ENCODE data around the gene RALY.

Gene RALY

DNA sequence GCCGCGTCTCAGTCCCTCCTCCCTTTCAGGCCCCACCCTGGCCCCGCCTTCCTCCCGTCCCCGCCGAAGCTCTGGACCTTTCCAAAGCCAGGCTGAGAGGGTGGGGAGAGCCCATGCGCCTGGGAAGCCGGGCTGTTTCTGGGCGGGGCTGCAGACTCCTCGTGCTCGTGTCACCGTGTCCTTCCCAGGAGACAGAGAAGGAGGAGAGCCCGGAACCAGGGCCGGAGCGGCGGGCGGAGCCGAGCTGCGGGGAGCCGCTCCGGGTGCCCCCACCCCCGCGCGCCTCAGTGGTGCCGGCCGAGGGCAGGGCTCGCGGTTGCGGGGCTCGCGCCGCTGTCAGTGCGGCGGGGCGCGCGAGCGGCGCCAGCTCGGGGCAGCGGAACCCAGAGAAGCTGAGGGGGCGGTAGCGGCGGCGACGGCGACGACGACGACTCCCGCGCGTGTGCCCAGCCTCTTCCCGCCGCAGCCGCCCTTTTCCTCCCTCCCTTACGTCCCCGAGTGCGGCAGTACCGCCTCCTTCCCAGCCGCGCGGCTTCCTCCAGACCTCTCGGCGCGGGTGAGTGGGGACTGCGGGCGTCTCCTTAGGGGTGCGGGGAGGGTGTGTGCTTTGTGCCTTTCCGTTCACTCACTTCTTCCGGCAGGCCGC, at the start of gene RALY:
Gene RALY (plus strand): TSS at position 336 of the 646 bp plus-strand sequence. CDS start 78,164 bp downstream, outside the sequence.
- DNase-seq (ENCODE audit: low read depth, low spot score): no peak

DNA sequence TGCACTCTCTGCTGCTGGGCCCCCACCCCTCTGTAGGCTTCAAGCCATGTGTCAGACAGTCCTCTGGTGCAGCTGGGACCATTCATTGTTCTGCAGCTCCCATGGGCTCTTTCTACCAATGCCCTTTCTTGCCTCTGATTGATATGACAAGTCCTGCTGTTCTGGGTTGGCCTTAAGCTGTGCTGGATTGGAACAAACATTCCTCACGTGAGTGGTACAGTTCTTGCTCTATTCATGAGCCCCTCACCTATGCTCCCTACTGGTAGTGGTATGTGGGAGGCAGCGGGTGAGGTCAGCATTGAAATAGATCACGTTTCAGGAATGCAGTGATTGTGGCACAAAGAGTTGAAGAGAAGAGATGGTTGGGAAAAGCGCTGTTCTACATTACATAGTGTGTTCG, 48.8 kb upstream of the RALY start:
- DNase-seq (ENCODE audit: low read depth, low spot score): peak; percentile 16

DNA sequence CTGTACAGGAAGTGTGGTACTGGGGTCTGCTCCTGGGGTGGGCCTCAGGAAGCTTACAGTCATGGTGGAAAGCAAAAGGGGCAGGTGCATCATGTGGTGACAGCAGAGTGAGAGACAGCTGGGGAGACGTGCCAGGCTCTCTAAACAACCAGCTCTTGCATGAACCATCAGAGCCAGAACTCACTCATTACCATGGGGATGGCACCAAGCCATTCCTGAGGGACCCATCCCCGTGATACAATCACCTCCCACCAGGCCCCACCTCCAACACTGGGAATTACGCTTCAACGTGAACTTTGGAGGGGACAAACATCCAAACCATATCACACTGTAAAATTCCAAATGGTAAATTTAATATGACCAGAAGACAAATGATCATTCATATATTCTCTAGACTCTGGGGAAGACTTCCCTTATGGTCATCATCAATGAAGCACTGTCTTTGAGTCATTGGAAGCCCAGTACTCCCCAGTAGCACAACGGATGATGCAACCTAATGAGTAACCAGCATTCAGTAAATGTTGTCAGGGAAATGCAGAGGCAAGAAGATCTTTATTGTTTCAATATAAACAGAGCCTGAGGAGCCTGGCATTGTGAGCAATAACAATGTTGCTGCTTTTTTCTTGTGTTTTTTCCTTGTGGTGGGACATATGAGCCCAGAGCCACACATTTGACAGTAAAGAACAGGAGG, 48.2 kb upstream of the RALY start:
- no peak for DNase-seq (ENCODE audit: low read depth, low spot score)

DNA sequence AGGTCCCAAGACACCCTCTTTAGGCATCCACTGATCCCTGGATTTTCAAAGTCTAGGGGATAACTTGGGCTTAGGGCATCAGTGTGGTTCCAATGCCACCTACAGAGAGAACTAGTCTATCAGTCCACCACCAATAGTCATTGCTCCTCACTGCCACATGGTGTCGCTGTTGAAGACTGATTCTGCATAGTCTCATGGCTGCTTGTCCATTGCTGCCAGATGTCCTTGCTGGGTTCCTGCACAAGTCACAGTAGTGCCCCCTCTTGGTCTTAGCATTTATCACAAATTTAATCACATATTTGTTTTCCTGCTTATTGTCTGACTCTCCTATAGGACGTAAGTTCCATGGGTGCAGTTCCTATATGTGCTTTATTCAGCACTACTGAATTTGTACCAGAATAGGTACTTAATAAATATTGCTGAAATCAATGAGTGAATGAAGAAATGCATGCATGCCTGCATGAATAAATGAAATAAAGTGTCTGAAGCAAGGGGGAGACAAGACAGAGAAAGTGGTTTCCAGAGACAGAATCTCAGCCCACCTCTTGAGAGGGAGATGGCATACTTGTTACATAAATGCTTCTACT, 45.9 kb upstream of the RALY start:
- DNase-seq (ENCODE audit: low read depth, low spot score): peak; percentile 14

DNA sequence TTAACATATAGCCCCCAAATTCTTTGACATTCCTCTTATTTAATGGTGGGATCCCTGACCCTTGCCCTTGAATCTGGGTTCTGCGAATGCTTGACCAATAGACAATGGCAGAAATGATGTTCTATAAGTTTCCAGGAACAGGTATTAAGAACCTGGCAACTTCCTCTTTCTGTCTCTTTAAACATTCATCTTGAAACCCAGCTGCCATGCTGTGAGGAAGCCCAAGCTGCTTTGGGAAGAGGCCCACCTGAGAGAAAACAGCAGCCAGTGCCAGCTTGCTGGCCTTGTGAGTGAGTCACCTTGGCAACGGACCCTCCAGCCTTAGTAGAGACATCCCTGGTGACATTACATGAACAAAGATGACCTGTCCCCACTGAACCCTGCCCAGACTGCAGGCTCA, 45.2 kb upstream of the RALY start:
- no peak for DNase-seq (ENCODE audit: low read depth, low spot score)

DNA sequence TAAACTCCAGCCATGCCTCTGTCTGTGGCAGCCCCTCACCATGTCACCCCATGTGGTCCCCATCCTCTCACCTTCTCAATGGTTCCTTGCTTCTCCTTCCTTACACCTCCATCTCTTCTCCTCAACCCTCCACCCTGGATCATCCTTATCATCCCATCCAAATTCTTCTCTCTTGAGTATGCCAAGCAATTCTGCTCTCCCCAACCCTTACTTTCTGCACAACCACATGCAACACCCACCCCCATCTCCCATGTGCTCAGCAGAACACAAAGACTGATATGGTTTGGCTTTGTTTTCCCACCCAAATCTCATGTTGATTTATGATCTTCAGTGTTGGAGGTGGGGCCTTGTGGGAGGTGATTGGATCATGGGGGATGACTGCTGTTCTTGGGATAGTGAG, 42.5 kb upstream of the RALY start:
- no peak for DNase-seq (ENCODE audit: low read depth, low spot score)

DNA sequence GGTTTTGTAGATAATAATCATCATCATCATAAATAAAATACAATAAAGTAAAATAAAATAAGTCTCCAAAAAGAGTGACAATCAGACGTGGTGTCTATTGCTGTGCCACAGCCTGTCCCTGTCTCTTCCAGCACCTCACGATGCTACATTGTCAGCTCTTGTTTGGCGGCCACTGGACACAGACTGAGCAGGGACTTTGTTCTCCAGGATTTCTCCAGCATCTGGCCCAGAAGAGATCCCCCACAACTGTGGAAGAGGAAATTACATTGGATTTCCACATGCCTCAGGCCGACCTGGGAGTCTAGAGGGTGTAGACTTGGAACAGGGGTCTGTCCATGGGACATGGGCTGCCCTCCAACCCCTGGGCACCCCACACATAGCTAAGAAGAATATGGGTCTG, 39.2 kb upstream of the RALY start:
- no peak for DNase-seq (ENCODE audit: low read depth, low spot score)

DNA sequence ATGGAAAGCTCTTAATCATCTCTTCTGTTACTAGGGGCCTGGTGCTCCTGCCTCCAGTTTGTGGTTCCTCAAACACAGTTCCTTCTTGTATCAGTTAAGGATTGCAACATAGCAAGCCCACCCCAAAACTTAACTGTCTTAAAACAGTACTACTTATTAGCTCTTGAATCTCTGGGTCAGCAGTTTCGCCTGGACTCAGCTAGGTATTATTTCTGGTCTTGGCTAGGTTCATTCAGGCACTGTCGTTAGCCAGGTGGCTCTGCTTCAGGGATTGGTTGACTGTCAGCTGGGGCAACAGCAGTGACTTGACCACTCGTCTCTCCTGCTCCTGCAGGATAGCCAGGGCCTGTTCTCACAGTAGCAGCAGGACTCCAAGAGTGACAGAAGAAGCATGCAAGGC, 30.0 kb upstream of the RALY start:
- no peak for DNase-seq (ENCODE audit: low read depth, low spot score)

DNA sequence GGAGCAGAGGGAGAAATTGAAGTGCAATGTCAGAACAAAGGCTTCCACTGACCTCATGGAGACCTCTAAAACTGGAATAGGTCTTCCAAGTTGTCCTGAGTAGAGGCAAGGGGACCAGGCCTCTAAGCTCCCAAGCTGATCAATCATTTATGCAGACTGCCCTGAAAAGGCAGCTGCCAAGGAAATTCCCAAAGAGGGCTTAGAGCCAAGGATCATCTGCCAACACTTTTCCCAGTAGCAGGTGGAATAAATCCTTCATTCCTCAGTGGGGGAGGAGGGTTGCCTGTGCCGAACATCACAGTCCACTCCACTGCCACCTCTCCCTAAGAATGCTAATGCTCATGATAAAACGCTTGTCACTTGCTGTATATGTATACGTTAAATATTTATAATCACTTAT, 29.3 kb upstream of the RALY start:
- no peak for DNase-seq (ENCODE audit: low read depth, low spot score)

DNA sequence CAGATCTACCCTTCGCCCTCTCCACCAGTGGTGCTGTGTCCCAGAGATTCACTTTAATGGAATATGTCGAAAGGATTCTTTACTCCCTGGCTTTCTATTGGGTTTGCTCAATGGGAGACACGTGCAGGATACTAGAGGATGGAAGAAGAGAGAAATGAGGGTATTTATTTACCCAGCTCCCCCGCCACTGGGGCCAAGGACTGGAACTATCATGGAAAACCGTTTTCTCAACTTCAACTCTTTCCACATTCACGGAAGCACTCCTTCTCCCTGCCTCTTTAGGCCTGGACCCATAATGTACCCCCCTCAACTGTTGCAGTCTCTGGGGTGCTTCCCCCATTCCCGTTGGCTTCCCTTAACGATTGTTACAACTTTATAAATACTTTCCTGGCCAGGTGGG, 26.6 kb upstream of the RALY start:
- no peak for DNase-seq (ENCODE audit: low read depth, low spot score)

DNA sequence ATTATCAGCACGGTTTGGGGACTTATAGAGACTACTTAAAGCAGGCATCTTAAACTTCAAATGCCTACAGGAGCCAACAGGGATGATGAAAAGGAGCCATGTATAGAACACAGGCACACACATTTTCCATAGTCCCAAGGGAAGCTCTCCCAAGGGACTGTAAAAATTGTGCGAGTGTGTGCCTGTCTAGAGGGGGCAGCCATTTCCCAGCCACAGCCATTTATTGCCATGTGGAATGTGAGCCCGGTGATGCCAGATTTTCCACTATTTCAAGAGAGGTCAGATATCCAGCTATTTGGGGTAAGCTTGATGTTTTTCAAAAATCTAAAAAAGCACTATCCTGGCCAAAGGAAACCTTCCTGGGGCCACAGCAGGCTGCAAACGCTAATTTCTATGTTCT, 24.1 kb upstream of the RALY start:
- no peak for DNase-seq (ENCODE audit: low read depth, low spot score)

DNA sequence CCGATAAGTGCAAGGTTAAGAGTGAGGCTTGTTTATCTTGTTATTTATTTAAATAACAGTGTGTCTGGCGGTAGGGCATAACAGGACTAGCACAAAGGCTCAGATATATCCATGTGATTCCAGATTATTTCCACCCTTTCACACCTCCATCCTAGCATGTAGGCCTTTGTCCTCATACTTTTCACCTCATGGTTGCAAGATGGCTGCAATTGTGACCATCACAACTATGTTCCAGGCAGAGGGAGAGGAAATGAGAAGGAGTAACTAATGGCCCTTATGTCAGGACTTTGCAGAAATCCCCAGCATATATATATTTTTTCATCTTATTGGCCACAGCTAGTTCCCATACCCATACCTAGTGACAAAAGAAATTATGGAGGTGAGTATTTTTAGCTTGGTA, 23.5 kb upstream of the RALY start:
- no peak for DNase-seq (ENCODE audit: low read depth, low spot score)

DNA sequence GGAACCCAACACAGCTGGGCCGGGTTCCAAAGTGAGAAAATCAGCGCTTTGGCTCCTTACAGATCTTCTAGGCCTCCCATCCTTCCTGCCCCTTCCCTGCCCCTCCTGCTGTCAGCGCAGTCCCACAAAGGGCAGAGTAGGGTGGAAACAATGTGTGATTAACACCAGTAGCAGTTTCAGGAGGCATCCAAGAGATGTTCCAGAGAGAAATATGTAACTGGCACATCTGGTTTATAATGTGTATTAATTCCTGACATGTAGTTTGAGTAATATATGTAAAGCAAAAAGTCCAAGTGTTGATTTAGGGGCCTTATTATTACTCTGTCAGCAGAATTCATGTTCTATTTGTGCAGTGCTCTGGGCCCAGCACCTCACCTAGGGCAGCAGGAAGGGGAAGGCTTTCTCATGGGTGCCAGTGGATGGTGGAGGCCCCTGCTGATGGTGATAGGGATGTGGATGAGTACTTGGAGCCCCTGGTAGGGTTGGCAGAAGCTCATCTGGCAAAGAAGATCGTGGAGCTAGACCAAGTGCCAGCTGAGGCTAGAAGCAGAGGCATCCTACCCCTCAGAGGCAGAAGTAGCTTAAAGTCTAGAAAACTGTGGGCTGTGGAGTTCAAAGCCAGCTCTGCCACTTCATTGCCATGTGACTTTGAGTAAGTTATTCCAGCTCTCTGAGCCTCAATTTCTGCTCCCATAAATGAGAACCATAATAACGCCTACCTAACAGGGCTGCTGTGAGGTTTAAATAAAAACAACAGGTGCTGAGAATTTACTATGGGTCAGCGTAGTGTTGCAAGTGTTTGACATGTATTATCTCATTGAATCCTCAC, 22.4 kb upstream of the RALY start:
- DNase-seq (ENCODE audit: low read depth, low spot score): no peak

DNA sequence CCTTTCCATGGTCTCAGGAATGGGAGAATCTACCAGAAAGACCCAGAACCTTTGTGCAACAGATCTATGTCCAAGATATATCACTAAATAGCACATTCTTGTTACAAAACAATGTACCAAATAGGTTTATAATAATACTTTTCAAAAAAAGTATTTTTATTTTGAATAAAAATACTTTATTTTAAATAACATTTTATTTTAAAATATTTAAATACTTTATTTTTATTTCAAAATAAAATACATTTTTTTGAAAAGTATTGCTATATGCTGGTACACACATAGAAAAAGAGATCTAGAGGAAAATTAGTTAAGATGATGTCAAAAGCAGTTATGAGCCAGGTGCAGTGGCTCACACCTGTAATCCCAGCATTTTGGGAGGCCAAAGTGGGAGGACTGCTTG, 16.8 kb upstream of the RALY start:
- no peak for DNase-seq (ENCODE audit: low read depth, low spot score)

DNA sequence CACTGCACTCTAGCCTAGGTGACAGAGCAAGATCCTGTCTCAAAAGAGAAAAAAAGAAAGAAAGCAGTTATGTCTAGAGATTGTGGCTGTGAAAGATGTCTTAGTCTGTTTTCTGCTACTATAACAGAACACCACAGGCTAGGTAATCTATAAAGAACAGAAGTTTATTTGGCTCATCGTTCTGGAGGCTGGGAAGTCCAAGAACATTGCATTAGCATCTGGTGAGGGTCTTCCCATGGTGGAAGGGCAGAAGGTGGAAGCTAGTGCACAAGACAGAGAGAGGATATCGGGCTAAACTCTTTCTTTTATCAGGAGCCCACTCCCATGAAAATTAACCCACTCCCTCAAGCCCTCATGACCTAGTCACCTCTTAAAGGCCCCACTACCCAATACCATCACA, 16.2 kb upstream of the RALY start:
- no peak for DNase-seq (ENCODE audit: low read depth, low spot score)

DNA sequence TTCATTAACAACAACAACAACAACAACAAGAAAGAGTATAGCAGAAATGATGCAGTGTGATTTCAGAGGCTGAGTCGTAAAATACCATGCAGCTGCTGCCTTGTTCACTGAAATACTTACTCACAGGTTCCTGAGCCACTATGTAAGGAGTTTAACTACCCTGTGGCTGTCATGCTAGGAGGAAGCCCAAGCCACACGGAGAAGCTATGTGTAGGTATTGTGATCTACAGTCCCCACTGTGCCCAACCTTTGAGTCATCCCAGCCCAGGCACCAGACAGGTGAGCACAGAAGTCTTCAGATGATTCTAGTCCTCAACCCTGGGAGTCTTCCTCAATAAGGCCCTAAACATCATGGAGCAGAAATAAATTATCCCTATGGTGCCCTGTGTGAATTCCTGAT, 14.6 kb upstream of the RALY start:
- no peak for DNase-seq (ENCODE audit: low read depth, low spot score)

DNA sequence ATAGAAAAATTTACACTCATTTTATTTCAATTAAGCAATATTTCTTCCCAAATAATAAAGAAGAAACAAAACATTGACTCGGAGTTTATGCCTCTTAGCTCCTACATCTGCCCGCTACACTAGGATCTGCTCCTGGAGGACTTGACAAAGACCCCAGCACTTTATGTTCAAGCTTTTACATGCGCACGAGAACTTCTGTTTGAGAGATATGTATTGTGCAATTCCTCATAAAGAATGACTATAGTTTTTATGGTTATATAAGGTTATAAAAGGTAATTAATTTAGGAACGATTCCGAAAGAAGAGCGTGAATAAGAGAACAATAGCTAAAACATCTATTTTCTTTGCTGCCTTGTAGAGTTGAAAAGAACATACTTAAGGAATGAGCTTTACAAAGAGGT, 12.4 kb upstream of the RALY start:
- DNase-seq (ENCODE audit: low read depth, low spot score): no peak

DNA sequence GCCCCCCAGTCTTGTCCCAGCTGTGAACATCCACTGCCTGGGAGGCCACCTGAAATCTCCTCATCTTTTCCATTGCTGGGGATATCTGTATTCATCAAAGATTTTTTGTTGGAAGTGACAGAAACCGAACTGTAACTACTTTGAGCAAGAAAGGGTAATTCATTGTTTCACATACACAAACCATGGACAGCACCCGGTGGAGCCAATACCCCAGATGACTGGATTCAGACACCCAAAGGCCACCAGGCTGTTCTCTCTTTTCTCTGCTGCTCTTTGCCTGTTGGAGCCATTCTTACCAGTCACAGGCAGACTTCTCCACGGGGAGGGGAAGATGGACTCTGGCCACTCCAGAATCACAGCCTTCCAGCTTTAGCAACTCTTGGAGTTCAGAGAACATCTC, 11.7 kb upstream of the RALY start:
- DNase-seq (ENCODE audit: low read depth, low spot score): peak; percentile 9

DNA sequence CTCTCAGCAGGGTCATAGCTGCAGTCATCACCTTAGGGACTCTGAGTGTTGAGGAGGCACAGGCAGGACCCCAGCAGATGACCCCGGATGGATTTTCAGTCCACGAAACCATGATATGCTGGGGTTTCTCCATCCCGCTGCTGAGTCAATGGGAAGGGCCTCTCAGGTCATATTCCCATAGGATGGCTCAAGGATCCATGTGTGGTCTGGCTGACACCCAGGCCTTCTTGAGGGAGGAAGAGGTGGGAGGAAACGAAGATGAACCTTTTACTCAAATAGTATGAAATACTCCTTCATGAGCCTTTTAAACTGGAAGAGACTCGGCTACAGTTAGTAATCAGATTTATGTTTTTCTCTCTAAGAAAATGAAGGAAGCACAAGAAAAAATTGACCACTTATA, 10.3 kb upstream of the RALY start:
- DNase-seq (ENCODE audit: low read depth, low spot score): no peak

DNA sequence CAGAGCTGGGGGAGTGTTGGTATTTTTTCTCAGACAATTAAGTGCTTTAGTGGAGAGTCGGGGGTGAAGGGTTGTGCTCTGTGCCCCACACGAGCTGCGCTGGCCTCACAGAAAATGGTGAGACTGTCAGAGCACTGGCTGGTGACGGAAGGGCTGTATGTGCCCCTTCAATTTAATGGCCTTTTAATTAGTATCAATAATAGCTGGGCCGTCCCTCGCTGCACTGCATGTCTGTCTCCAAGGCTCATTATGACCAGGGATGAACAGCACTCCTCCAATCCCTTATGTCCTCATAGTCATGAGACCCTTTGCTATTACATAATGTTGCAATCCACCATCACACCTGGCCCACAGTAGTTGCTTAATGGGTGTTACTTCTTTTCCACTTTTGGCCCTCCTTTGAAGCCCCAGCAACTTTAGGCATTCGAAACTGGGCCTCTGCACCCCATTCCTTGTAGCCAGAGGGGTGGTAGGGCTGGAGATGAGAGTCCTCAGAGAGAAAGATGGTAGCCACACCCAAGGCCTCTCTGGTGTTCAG, 9.5 kb upstream of the RALY start:
- no peak for DNase-seq (ENCODE audit: low read depth, low spot score)

DNA sequence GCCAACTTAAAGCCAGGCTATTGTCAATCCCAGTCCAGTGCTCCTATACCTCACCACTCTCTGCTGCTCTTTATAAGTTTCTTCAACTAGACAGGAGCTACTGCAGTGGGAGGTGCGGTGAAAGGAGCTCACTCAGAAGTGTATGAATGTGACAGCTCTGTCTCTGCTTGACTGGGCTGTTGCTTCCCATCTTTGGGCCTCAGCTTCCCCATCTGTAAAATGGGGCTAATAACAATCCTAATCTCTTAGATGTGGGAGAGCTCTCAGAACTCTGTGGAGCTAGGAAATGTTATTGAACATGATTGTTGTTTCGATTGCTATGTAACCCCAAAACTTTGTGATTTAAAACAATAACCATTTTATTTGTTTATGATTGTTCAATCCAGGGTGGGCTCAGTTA, 8.4 kb upstream of the RALY start:
- no peak for DNase-seq (ENCODE audit: low read depth, low spot score)

DNA sequence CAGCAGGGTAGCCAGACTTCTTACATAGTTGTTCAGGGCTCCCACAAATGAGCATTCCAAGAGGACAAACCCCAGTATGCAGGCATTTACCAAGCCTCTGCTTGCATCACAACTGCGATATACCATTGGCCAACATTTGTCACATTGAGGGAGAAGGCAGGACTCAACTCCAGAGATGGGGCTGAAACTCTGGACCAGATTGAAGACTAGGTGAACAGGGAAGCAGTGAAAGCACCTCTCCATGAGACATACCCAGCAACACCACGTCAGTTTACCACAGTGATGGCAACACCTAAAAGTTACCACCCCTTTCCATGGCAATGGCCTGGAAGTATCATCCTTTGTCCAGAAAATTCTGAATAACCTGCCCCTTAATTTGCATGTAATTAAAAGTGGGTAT, 7.9 kb upstream of the RALY start:
- DNase-seq (ENCODE audit: low read depth, low spot score): no peak
